Measurements from ENCODE around the gene SULT6B1.

DNA sequence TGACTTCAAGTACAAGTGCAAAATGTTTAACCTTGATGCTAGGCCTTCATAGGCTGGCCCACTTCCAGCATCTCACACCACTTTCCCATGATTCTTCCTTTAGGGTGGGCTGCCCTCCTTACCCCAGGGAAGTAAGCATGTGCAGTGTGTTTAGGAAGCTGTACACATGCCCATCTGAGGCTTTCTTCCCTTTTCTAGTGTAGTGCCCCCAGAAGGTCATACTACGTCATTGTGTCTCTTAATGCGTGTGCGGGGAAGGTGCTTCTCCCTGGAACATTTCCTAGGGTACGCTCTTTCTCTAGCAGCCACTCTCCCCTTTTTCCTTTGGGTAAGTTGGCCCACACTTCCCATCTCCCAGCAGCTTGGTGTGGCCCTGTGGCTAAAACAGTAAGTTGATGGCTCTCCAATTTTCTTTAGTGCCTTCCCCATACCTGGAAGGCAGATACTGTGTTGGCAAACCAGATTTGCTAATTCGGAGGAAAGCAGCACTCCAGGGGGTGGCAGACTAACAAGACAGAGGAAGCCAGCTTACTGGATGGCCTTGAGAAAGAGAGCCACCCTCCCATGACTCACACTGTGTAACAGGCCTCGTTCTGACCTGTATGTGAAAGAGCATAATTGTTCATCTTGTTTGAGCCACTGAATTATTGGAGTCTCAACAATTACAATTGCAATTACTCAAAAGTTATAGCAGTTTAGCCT lies 1.1 kb upstream of the SULT6B1 start:
- TF ChIP-seq, protein P1, sequence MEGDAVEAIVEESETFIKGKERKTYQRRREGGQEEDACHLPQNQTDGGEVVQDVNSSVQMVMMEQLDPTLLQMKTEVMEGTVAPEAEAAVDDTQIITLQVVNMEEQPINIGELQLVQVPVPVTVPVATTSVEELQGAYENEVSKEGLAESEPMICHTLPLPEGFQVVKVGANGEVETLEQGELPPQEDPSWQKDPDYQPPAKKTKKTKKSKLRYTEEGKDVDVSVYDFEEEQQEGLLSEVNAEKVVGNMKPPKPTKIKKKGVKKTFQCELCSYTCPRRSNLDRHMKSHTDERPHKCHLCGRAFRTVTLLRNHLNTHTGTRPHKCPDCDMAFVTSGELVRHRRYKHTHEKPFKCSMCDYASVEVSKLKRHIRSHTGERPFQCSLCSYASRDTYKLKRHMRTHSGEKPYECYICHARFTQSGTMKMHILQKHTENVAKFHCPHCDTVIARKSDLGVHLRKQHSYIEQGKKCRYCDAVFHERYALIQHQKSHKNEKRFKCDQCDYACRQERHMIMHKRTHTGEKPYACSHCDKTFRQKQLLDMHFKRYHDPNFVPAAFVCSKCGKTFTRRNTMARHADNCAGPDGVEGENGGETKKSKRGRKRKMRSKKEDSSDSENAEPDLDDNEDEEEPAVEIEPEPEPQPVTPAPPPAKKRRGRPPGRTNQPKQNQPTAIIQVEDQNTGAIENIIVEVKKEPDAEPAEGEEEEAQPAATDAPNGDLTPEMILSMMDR (IDR thresholded peaks at IDR 0.05) = no peak
- TF ChIP-seq POLR2A (IDR thresholded peaks at IDR 0.05) = no peak
